HG03196 (cell line): ENCODE measurements around the gene IL17RC.
"Not testable (repeated sequence)": the region's sequence is repeated elsewhere in the genome, so short reads cannot be mapped to it uniquely, and the experiment has no call there.

ENCODE experiments used
- ATAC-seq: cut with Tn5 transposase; IDR thresholded peaks from one replicate; pipeline ENCODE4 v1.9.1; 2021; ENCODE audit not compliant: unreplicated experiment

The IL17RC gene, protein sequence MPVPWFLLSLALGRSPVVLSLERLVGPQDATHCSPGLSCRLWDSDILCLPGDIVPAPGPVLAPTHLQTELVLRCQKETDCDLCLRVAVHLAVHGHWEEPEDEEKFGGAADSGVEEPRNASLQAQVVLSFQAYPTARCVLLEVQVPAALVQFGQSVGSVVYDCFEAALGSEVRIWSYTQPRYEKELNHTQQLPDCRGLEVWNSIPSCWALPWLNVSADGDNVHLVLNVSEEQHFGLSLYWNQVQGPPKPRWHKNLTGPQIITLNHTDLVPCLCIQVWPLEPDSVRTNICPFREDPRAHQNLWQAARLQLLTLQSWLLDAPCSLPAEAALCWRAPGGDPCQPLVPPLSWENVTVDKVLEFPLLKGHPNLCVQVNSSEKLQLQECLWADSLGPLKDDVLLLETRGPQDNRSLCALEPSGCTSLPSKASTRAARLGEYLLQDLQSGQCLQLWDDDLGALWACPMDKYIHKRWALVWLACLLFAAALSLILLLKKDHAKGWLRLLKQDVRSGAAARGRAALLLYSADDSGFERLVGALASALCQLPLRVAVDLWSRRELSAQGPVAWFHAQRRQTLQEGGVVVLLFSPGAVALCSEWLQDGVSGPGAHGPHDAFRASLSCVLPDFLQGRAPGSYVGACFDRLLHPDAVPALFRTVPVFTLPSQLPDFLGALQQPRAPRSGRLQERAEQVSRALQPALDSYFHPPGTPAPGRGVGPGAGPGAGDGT

DNA sequence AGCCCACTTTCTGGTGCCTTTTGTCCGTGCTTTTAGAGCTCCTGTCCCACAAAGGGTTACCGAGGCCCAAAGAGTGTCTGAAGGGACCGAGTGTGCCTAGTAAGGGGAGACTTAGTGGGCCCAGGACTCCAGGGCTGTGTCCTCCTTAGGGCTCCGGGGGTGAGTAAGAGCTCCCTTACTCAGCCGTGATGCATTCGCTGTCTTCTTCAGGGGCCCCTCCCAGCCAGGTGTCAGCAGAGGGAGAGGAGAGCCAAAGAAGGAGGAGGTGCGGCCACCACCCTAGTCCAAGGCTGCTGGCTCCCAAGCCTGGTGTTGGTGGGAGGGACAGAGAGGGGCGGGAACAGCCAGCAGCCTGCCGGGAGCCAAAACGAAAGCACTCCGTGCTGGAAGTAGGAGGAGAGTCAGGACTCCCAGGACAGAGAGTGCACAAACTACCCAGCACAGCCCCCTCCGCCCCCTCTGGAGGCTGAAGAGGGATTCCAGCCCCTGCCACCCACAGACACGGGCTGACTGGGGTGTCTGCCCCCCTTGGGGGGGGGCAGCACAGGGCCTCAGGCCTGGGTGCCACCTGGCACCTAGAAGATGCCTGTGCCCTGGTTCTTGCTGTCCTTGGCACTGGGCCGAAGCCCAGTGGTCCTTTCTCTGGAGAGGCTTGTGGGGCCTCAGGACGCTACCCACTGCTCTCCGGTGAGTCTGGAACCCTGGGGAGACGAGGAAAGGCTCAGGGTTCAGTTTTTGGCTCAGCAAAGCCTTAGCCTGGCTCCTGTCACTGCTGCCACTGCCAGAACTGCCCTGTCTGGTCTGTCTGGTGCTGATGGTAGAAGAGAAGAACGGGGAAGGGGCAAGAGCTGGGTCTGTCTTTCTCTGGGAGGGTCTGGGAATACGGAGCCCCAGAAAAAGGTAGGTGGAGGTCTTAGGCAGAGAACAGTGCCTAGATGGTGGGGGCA is at the start of gene IL17RC:
Gene IL17RC (plus strand): TSS at position 365 of the 947 bp plus-strand sequence. CDS start 218 bp downstream, at position 583.
- no peak for ATAC-seq

DNA sequence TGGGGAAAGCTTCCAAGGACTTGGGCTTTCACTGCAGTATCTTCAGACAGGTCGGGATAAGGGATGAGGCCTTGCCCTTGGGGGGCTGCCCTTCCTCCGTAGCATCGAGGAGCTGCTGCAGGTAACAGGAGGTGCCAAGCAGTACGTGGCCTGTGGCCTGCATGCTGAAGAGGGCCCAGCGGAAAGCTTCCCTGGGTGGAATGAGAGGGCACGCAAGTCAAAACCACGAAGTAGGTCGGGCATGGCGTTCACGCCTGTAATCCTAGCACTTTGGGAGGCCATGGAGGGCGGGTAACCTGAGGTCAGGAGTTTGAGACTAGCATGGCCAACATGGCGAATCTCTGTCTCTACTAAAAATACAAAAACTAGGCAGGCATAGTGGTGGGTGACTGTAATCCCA is 49.8 kb upstream of the IL17RC start:
- no peak for ATAC-seq

DNA sequence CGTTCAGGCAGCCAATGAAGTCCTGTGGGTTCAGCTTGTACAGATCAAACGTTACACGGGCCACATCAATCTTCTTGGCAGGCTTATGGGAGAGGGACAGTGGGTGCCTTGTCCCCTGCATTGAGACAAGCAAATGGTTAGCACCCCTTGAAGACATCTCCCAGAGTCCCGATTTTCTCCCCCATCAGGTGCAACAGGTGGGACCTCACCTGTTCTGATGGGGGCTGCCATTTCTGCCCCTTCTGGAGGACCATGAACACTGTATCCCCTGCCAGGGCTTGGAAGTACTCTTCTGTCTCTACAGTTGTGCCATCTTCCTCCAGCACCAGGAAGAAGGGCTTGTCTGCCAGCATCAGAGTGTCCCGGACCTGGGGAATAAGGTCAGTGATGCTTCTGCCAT is 46.9 kb upstream of the IL17RC start:
- no peak for ATAC-seq

DNA sequence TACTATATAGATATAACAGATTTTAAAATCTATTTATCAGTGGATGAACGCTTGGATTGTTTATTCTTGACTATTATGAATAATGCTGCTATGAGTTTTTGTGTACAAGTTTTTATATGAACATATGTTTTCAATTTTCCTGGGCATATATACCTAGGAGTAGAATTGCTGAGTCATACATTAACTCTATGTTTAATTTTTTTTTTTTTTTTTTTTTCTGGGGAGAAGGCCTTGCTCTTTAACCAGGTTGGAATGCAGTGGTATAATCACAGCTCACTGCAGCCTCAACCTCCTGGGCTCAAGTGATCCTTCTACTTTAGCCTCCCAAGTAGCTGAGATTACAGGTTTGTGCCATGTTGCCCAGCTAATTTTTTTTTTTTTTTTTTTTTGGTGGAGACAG is 45.9 kb upstream of the IL17RC start:
- ATAC-seq, result no peak

DNA sequence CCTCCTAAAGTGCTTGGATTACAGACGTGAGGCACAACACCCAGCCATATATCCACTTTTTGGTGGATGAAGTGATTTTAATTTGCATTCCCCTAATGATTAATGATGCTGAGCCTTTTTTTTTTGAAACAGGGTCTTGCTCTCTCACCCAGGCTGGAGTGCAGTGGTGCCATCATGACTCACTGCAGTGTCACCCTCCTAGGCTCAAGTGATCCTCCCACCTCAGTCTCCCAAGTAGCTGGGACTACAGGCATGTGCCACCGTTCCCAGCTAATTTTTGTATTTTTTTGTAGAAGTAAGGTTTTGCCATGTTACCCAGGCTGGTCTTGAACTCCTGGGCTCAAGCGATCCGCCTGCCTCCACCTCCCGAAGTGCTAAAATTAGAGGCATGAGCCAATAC is 44.8 kb upstream of the IL17RC start:
- ATAC-seq, result not testable (repeated sequence)

DNA sequence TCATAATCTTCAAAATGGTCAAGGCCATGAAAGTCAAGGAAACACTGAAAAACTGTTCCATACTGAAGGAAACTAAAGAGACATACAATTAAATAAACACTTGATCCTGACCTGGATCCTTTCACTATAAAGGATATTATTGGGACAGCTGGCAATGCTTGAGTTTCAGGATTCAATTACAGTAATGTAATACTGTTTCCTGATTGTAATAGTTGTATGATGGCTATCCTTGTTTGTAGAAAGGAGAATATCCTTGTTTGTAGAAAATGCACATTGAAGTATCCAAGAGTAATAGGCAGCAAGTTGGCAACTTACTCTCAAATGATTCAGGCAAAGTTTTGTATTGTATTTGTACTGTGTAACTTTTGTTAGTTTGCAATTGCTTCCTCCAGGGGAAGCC is 41.5 kb upstream of the IL17RC start:
- no peak for ATAC-seq

DNA sequence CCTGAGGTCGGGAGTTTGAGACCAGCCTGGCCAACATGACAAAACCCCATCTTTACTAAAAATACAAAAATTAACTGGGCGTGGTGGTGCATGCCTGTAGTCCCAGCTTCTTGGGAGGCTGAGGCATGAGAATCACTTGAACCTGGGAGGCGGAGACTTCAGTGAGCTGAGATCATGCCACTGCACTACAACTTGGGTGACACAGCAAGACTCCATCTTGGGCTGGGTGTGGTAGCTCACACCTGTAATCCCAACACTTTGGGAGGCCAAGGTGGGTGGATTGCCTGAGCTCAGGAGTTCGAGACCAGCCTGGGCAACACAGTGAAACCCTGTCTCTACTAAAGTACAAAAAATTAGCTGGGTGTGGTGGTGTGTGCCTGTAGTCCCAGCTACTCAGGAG is 40.6 kb upstream of the IL17RC start:
- ATAC-seq, result not testable (repeated sequence)

DNA sequence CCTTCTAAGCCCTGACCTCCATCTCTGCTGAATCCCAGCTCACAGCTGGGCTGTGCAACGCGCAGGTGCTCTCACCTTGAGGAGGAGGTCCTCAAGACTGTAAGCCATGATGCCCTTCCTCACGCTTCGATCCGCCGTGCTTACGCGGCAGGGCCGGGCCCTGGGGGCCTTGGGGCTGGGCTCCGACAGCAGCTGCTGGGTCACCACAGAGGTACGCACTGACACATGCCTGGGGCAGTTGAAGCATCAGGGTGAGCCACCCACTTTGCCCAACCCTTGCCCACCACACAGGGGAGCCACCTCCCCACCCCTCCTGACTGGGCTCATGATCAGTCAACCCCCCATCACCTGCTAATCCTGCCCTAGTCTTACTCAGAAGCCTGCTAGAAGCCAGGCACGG is 39.9 kb upstream of the IL17RC start:
- ATAC-seq, result no peak

DNA sequence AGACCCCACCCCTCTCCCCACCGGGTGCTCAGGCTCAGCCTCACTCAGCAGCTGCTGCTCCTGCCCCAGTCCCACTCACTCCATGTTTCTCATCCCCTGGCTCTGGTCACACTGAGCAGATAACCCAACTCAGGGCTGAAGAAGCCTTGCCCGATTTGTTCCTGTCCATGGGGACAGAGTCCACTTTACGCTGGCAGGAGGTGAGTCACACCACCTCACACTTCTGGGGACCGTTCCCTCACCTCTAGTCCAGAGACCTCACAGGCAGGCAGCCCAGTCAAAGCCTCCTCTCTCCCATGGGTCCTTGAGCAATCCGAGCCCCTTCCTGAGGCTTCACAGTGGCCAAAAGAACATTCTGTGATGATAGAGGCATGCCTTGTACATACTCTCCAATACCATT is 38.2 kb upstream of the IL17RC start:
- no peak for ATAC-seq

DNA sequence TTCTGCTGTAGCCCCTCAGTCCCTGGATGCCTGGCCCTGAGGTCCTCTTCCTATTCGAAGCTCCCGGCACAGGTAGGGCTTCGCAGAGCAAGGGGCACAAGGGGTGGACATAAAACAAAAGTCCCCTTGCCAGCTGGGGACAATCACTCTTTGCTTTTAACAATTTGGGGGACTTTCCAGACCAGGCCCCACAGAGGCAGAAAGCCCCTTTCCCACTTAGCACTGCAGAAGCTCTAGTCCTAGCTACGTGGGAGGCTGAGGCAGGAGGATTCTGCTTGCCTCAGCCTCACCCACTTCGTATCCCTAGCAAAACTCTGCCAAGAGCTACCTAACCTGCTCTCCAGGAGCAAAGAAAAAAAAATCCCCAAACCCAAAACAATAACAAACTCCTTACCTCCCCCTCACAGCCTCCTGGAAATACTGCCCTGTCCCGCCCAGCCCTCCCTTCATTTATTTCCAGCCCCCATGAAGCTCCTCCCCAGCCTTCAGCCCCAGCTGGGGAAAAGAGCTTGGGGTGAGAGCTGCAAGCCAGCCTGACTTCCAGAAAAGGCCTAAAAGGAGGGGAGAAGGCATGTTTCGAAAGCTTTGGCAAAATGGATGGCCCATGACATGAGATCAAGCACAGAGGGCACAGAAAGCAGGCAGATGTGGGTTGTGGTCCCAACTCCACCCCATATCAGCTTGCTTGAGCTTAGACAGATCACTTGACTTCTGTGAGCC is 36.9 kb upstream of the IL17RC start, which contains the start of gene CIDEC:
Gene CIDEC (minus strand): TSS at position 424 of the 720 bp plus-strand sequence. CDS start 1,767 bp downstream, outside the sequence.
- no peak for ATAC-seq

DNA sequence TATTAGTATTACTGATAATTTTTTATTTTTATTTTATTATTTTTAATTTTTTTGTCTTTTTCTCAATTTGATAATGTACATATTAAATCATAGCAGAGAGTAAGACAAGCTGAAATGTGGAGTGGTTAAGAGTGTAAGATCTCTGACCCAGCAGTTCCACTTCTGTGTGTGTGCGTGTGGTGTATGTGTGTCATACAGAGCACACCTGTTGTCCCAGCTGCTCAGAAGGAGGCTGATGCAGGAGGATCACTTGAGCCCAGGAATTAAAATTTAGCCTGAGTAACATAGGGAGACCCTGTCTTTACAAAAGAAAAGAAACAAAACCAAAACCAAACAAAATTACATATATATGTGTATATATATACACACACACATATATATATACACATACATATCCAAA is 35.5 kb upstream of the IL17RC start:
- ATAC-seq, result no peak

DNA sequence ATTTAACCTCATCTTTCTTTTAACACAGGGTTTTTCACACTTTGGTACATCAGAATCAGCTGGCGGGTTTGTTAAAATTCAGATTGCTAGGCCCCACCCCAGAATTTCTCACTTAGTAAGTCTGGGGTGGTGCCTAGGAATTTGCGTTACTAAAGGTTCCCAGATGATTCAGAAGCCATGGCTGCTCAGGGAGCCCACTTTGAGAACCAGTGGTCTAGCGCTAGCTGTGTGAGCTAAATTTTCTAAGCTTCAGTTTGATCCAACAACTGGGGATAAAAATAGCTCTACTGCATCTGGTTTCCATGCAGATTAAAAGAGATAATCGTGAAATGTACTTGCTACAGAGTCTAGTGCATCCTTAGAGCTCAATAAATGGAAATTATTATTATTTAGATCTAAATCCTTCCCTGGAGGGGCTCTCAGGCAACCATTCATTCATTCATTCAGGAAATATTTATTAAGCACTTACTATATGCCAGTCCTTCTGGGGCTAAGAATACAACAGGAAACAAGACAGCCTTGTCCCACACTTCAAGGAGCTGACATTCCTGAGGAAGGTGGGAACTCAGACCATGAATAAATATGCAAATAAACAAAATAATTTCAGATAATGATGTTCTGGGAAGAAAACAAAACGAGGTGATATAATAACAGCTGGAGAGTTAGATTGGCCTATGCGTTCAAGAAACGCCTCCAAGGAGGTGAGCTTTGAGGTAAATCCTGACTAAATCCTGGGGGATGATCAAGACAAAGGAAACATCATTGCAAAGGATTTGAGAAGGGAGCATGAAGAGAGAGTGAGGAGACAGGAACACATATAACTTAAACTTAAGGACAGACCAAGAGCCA is 33.0 kb upstream of the IL17RC start:
- no peak for ATAC-seq

DNA sequence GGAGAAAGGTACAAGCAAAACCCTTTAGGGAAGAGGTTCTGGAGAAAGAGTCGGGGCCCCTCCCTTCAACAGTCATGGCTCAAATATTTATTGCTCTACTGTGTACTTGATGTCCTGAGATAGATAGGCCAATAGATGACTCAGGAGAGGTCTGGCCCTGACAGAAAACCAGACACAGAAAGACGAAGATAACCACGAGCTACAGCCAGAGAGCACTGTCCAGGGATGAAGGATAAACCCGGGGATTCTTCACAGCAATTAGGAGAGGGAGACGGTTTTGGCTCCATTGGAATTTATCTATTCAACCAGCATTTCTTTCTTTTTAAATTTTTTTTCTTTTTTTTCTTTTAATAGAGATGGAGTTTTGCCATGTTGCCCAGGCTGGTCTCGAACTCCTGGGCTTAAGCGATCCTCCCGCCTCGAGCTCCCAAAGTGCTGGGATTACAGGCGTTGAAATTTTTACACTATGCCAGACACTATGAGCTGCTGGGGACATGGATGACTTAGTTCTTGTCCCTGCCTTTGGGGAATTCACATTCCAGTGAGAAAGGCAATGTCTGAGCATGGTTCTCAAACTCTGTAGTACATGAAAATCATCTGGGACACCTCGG is 32.2 kb upstream of the IL17RC start:
- ATAC-seq, result no peak

DNA sequence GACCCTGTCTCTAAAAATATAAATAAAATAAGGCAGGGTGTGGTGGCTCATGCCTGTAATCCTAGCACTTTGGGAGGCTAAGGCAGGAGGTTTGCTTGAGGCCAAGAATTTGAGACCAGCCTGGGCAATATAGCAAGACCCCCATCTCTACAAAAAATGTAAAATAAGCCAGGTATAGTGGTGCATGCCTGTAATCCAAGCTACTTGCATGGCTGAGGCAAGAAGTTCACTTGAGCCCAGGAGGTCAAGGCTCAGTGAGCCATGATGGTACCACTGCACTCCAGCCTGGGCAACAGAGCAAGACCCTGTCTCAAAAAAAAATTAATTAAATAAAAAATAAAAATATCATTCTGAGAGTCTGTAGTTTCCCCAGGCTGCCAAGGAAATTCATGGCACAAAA is 30.6 kb upstream of the IL17RC start:
- no peak for ATAC-seq

DNA sequence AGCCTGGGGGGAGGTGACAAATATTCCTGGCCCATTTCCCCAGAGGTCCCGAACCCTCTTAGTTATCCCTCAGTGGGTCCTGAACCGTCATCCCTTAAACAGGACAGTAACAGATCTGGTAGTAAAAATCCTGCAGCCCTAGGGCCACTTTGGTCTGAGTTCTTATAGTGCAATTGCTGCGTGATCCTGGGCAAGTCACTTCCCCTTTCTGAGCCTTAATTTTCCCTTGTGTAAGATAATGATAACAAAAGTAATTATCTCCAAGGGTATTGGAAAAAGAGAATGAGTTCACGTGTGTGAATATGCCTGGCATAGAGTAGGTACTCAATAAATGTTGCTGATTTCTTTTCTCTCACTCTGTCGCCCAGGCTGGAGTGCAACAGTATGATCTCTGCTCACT is 29.4 kb upstream of the IL17RC start:
- ATAC-seq, result no peak

DNA sequence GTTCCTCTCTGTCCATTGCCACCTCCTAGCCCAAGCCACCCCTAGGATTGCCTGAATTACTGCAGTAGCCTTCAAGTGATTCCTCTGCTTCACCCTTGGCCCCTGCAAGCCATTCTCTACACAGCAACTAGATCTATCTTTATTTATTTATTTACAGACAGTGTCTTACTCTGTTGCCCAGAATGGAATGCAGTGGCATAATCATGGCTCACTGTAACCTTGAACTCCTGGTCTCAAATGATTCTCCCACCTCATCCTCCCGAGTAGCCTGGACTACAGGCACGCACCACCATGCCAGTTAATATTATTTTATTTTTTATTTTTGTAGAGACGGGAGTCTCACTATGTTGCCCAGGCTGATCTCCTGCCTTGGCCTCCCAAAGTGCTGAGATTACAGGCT is 28.4 kb upstream of the IL17RC start:
- ATAC-seq, result no peak

DNA sequence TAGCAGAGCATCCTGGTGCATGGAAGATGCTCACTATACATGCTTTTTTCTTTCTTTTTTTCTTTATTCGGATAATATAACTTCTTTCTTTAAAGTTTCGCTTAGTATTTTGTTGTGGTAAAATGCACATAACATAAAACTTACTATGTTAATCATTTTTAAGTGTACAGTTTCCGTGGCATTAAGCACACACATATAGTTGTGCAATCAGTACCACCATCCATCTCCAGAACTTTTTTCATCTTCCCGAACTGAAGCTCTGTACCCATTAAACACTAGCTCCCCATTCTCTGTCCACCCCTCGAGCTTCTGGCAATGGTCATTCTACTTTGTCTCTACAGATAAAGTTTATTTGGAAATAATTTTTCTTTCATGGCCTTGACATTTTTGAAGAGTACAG is 27.5 kb upstream of the IL17RC start:
- no peak for ATAC-seq

DNA sequence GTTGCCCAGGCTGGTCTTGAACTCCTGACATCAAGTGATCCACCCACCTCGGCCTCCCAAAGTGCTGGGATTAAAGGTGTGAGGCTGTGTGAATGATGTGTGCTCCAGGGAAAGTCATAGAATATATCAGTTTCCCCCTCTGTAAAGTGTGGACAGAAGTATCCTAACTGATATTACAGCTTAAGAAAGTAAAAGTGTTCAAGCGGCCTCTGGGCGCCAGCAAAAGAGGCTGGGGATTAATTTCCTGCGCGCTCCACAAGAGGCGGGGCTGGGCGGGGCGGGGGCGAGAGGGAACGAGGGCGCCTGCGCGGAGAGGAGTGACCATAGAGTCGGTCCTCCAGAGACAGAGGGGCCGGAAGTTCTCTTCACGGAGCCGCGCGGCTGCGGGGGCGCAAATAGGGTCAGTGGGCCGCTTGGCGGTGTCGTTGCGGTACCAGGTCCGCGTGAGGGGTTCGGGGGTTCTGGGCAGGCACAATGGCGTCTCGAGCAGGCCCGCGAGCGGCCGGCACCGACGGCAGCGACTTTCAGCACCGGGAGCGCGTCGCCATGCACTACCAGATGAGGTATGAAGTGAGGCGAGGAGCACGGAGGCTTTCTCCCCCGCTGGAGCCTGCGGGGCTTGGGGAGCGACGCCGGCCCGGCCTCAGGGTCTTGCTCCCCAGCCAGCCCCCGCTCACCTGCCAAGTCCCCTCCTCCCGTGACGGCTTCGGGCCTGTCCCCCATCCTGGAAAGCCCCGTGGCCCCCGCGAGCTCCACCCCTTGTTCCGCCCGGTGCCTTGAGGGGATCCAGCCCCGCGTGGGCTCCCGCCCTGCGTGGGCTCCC is 26.4 kb upstream of the IL17RC start, which contains the start of gene JAGN1:
Gene JAGN1 (plus strand): TSS at position 362 of the 823 bp plus-strand sequence. CDS start 113 bp downstream, at position 475.
- peak; percentile 74 for ATAC-seq
